GM04504 (cell line): ENCODE data around the gene LDHAL6B.

Experiments
- DNase-seq: peaks from one replicate; pipeline ENCODE4 v3.0.0-alpha.2; 2012; ENCODE audit warnings: low read depth

The LDHAL6B gene

DNA sequence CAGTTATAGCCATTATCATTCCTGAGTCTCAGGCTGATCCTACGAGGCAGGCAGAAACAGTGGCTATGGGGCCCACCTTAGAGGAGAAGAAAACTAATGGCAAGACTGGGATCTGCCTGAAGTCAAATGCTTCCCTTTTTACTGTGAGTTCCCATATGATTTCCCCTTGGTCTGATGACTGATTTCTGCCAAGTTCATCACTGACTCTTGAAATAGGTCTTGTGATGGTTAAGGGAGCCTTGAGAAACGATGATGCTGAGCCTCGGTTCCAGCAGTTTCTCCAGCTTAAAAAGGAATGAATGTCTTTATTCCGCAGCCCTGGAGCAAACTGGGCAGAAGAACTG lies 29.4 kb upstream of the LDHAL6B start:
- no peak for DNase-seq

DNA sequence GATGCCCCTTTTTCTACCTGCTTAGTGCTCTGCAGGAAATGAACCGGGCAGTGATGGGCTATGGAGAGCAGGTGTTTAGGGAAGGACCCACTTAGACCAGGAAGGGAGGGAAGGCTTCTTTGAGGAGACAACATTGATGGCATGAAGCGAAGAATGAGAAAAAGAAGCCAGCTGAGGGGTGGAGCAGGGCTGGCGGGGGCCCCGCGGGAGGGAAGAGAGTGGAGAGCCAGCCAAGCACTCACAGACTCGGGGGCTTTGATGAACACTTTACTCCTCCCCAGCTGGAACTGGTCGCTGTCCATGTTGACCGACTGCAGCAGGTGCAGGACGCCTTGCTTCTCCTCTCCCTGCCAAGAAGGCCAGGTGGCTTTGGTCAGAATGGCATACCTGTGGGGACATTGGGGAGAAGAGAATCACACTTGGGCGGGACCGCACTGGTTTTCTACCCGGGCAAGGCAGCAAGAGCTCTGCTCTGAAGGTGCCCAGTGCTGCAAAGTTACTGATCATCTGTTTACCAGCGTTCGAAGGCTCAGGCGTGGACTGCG lies 28.4 kb upstream of the LDHAL6B start:
- no peak for DNase-seq

DNA sequence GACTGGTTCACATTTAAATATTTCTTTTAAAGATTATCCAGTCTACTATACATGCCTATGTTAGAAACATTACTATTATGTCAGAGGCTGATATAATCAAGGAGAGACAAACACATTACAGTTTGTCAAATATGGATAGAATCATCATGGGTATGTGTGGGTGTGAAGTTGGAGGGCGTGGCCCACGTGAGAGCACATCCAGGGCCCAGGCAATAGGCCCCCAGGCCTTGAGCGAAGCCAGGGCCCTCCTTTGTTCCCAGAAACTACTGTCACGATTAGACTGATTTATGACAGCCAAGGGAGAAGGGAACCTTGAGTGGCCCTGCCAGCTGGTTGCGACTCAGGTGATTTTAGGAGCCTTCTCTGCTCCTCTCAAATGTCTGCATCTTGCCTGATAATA lies 26.9 kb upstream of the LDHAL6B start:
- DNase-seq, result no peak

DNA sequence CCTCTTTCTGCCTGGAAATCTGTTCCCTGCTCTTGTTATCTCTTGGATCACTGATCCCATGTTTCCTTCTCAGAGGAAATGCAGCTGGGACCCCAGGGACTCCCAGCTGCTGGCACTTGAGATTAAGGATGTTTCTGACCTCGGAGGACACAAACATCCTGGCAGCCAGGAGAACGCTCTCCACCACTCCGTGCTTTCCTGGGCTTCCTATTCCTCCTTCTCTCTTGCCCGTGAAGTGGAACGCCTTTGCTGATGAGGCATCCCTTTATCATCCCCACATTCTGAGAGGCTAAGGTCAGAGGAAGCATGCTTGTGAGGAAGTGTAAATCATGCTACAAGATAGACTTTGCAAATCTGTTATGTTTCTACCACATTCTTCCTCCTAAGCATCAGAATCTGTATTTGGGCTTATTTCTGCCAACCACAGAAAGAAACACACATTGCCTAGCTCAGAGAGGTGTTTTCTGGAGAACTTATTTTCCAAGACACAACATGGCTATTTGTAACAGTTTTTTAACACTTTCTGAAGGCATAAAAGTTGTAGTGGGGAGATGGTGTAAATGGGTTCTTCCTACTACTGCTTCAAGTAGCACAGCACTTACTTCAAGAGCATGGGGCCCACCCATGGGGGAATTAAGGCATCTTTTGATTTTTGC lies 25.6 kb upstream of the LDHAL6B start:
- peak; percentile 61 for DNase-seq

DNA sequence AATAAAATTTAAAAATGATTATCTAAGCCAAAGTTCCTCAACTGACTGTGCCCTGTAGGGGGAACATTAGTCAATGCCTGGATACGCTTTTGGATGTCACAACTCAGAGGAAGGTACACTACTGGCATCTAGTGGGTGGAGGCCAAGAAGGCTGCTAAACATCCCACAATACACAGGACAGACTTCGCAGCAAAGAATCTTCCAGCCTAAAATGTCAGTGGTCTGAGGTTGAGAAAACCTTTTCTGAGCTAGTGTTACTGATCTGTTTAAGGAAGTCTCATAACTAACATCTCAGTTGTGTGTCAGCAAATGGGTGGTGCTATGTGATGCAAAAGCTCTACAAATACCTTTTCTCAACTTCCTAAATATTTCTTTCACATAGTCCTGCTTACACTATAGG lies 20.9 kb upstream of the LDHAL6B start:
- no peak for DNase-seq

DNA sequence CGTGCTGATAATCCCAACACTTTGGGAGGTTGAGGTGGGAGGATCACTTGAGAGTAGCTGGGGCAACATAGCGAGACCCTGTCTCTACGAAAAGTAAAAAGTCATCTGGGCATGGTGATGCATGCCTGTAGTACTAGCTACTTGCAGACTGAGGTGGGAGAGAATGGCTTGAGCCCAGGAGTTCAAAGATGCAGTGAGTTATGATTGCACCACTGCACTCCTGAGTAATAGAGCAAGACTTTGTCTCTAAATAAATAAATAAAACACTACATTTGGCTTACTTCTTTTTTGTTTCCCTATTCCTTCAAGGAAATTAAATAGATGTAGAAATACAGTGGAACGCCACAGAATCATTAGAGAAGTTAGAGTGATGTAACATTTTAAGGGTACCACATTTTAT lies 20.1 kb upstream of the LDHAL6B start:
- DNase-seq, result no peak

DNA sequence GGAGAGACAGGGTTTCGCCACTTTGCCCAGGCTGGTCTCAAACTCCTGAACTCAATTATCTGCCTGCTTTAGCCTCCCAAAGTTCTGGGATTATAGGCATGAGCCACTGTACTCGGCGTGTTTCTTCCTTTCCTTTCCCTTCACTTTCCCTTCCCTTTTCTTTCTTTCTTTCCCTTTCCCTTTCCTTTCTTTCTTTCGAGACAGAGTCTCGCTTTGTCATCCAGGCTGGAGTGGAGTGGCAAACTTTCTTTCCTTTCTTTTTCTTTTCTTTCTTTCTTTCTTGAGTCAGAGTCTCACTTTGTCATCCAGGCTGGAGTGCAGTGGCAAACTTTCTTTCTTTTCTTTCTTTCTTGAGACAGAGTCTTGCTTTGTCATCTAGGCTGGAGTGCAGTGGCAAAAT lies 17.4 kb upstream of the LDHAL6B start:
- DNase-seq, result no peak

DNA sequence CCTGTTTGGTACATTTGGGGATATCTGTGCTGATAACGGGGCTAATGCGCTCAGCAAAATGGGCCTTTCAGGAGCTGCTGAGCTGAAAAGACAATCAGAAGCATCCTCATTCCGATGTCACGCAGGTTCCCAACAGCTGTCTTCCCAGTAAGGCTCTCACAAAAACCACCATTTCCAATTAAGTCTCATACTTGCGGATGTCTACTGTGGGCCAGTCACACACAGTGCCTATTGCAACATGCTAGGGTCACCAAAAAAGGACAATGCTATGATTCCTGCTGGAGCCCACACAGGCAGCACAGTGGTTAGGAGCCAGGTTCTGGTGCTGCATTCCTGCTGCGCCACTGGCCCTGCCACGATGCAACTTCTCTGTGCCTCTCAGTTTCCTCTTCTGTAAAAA lies 16.4 kb upstream of the LDHAL6B start:
- no peak for DNase-seq

DNA sequence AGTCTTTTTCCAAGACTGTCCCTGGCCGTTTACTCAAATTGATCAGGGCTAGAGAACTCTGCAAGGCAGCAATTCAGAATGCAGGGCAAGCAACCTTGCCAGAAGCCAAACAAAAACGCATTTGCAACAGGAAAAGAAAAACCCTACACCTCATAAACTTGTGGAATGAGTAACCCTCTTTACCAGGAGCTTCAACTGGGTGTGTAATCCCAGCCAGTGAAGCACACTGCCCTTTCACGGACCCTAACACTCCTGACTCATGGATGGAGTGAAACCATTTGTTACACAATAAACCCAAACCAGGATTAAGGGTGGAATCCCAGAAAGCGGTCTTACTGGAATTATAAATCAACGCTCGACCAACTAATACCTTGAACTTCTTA lies 14.8 kb upstream of the LDHAL6B start:
- DNase-seq, result peak; percentile 91

DNA sequence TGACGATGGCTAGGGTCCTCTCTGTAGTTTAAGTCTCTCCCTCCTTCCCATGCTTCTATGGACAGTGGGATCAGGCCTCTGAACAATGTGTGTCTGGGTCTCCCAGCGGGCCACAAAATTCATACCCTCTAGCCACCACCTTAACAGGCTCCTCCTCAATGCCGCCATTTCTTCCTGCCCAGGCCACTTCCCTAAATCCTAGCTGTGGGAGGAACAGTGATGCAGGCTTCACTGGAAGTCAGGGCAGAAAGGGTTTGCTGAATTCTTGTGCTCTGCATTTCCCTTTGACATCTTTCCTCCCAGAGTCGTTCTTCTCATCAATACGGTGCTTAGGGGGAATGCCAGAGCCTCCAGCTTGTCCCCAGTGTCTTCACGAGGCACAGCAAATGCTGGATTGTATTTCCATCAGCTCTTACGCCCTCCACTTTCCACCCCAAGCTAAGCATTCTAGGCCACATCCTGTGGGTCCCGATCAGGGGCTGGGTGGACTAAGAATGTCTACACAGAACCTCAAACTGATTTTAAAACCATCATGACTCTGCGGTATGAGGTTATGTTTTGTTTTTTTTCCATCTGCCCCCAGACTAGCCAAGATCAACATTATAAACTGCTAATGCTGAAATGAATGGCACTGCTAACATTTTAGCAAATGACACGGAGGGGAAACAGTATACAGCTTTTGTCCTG lies 11.9 kb upstream of the LDHAL6B start:
- no peak for DNase-seq

DNA sequence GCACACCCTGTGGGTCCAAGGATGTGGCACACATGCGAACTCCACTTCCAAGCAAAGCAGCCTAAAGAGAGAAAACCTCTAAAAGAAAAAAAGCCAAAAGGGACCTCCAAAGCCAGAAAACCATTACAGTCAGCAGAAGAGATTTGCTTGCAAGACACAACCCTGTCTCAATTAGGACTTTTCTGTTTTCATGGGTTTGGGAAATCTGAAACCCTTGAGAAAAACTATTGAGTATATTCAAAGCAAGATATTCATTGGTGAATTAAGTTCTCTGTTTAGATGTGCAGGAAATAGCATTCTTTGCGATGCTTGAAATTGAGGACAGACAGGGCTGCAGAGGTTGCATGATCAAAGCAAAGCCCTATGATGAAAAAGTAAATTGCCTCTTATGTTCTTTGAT lies 10.2 kb upstream of the LDHAL6B start:
- no peak for DNase-seq

DNA sequence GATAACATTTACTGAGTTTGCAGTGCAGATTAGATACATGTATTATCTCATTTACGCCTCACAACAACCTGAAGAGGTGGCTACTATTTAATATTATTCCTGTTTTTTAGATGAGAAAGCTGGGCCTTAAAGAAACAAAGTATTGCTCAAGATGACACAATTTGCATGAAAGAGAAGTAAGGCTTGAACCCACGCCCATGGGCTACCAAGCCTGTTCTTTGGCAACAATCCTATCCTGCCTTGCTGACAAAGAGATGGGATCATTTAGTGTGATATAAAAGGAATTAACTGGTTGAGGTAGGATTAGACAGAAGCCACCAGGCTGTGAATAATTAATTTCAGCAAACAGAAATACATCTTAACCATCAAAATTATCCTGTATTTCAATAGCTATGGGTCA lies 9.2 kb upstream of the LDHAL6B start:
- no peak for DNase-seq

DNA sequence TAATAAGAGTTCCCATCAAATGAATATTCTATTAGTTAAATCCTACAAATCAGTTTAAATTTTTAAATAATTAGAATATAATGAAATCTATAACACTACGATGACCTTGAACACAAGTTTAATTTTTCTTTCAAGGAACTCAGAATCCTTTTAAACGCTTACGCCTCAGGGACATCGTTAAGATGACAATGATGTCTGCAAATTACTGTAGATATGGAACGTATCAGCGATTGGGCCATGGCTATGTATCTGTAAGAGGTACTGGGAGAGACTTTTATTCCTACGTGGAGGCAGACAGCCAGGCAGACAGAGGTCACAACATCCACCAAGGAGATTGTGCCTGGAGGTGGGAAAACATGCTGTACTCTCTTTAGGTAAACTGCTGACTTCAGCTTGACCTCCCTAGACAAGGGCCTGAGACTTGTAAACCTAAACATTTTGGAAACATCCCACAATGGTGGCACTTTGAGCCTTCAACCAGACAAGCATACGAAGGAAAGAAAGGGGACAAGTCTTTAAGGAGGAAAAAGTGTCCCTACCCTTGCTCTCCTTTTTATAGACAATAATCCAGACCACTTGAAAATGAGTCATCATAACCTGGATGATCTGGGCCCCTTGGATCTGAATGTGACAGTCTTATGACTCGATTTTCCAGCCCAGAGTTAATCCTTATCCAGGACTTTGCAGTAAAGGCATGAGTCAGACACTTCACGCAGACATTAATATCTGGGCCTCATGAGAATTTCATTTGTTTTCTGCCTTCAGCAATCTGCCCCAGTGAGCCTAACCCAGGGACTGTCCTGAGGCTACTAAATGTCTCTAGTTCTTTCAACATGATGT lies 6.8 kb upstream of the LDHAL6B start:
- peak; percentile 44 for DNase-seq

DNA sequence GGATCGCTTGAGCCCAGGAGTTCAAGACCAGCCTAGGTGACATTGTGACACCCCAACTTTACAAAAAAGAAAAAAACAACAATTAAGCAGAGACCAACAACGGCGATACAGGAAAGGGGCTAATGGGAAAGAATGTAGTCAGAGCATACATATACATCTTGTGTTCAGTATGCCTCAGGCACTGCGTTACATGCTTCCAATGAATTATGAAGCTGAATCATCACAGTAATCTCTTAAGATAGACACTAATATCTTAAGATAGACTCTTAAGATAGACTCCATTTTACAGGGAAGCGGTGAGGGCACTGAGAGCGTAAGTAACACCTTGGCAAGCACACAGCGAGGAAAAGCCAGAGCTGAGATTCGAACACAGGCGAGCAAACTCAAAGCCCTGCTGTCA lies 6.1 kb upstream of the LDHAL6B start:
- DNase-seq, result no peak

DNA sequence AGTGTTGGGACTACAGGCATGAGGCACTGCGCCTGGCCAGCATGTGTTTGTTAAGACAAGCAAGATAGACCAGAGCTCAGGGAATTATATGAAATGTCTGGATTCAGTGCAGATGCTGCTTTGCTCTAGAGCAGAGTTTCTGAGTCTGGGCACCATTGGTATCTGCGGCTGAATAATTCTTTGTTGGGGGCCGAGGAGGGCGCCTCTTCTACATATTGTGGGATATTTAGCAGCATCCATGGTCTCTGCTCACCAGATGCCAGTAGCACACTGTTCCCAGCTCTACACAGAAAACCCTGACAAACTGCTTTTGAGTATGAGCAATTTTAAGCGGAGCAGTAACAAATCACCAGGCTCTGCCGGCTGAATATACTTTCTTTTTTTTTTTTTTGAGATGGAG lies 3.6 kb upstream of the LDHAL6B start:
- DNase-seq, result no peak

DNA sequence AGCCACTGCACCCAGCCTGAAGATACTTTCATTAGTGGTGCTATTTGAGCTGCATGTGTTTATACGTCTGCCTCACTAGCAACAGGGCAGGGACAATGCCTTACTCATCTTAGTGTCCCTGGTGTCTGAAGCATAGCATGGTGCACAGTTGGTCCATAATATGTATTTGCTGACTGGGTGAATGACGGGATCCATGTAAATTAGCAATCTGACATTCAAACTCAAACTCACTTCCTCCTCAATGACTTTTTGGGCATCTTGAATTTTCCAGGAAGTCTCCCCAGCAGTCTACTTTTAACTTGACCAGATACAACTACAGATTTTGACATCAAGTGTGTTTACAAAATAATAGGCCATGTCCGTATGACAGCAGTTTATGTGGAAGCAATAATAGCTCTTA lies 3.0 kb upstream of the LDHAL6B start:
- no peak for DNase-seq

DNA sequence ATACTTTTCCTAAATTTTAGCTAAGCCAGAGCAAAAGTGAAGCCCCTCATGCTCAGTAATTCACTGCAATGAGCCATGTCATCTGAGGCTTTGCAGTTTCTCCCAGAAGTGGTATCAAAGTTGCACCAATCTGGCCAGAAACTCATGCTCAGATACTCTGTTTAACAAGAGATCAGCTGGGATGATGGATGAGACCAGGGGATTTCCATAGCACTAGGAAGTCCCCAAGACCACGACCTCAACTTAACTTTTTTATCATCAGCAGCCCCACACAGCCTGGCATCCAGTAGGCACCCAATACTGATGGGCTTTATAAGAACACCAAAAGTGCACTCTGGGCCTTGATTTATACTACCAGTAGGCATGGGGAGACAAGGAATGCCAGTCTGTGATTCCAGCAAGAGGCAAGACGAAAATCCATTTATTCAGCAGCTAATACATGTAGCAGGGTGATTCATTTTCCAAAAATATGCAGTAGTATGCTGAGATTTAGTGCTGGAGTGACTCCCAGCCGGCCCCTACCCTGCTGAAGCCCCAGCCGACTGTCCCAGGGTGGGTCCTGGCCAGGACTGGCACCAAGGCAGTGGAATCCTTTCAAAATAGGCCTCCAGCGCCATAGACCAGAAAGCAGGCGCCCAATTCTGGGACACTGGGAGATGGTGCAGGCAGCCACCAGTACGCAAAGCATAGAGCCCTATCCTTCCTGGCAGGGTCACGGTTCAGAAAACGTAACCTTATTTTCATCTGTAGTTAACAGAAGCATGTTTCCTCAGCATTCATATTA lies 612 bp upstream of the LDHAL6B start:
- DNase-seq, result no peak

DNA sequence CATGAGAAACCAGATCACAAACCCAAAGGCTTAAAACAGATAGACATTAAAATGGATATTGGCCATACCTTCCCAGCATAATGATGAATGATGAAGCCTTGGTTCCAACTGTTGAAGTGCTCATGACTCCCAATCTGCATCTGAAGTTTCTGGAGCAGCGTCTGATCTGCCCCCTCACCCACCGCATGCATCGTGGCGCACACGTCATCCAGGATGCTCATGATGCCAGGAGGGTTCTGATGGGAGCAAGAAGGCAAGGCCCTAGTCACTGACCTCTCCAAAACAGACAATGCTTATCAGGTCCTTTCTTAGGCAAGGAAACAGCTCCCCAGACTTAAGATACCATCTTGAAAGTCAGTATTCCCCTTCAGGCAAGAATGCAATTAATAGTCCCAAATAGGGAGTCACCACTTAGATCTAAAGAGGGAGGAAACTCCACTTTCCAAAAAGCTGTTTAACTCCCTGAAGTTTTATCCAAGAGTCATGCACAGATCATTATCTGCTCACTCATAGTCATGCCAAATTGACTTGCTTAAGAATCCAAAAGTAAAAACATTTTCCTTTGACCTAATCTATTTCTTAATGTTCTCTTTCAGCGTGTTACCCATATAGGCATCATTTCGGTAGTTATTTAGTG lies 2.1 kb downstream of the LDHAL6B start:
- DNase-seq, result peak; percentile 24

DNA sequence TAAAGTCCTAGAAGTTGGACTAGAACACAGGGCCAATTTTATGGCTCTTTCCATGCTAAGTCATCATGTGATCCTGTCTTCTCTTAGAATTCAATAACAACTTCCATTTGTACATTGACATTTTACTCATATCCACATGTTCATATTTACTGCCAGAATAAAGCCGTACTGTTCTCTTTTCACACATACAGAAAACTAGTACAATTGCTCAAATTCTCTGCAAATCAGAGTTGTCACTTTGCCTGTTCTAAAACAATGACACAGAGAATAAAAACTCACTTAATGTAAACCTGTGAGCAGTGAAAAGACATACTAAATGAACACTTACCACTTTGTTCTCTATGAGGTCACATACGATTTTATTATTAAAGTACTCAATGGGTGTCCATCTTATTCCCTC lies 3.5 kb downstream of the LDHAL6B start:
- DNase-seq, result no peak

DNA sequence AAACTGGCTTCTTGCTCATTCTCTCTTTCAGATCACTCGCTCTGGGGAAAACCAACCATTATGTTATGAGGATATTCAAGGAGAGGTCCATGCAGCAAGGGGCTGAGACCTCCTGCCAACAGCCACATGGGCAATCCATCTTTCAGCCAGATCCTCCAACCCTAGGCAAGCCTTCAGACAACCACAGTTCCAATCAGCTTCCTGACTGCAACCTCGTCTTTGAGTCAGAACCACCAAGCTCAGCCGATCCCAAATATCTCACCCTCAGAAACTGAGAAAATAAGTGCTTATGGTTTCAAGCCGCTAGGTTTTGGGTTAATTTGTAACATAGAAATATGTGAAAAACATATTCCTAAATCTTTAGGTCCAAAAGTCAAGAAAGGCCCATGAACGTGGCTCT lies 10.3 kb downstream of the LDHAL6B start:
- DNase-seq, result no peak

DNA sequence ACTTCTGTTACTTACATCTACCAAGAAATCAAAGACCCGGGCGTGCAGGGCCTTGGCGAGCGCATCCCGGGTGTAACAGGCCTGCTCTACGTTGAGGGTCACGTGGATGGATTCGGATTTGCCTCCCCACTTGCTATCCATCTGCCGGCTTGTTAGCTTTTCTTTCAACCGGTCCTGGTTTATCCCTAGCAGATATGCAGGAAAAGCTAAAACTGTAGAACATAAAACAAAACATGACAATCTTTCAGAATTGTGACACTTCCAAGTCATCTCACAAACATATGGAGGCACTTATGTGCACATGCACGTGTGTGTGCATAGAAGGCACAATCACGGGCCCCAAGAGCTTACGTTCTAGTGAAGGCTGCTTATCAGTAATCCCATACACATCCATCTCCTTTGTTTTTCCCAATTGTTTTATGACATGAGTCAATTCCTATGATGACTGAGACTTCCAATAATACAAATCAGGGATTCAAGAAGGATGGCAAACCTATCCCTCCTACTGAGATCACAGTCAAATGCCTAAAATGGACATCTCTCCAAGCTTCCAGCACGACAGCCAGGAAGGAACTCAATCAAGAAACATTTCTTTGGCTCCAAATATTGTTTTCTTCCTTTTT lies 11.3 kb downstream of the LDHAL6B start:
- DNase-seq, result no peak
